Endothelial cell of hepatic sinusoid (primary cell): ENCODE measurements around the gene CUL4A.
"Not testable (repeated sequence)": the region's sequence is repeated elsewhere in the genome, so short reads cannot be mapped to it uniquely, and the experiment has no call there.

Experiments
- in situ Hi-C: cut with HindIII; loops from 2 replicates; pipeline ENCODE4 v1.10.0; 2017; ENCODE audit warnings: low sequenced_read_pairs

CUL4A gene

DNA sequence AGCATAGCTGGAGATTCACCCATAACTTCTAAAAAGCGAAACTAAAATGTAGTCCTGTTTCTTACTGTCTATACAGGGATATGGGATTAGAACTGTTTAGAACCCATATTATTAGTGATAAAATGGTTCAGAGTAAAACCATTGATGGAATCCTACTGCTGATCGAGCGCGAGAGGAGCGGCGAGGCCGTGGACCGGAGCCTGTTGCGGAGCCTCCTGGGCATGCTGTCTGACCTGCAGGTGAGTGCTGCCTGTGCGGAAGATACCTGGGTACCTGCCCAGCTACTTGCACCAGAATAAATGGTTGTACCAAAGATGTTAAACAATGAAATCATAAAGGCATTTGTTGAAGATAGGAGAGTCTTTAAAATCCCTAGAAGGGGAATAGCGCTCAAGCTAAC lies 23.7 kb downstream of the CUL4A start:
- in situ Hi-C loops = no loop called here

GRCh38 chr13:113238536-113238935 lies 29.1 kb downstream of the CUL4A start:
- in situ Hi-C loops = no loop called here

DNA sequence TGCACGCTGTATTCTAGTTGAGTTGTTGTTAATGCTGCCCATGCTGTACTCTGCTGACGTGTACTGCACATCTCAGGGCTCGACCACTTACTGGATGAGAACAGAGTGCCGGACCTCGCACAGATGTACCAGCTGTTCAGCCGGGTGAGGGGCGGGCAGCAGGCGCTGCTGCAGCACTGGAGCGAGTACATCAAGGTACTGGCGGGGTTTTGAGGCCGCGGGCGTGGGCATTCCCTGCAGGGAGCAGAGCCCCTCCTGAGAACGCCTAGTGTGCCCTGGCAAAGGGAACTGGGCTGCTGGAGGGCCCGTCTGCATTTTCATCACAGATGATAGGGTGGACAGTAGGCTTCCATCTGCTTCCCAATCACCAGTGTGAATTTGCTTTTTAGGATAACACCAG lies 29.9 kb downstream of the CUL4A start:
- in situ Hi-C loops = no loop called here

GRCh38 chr13:113239986-113240385 lies 30.6 kb downstream of the CUL4A start:
- in situ Hi-C loops = no loop called here

DNA sequence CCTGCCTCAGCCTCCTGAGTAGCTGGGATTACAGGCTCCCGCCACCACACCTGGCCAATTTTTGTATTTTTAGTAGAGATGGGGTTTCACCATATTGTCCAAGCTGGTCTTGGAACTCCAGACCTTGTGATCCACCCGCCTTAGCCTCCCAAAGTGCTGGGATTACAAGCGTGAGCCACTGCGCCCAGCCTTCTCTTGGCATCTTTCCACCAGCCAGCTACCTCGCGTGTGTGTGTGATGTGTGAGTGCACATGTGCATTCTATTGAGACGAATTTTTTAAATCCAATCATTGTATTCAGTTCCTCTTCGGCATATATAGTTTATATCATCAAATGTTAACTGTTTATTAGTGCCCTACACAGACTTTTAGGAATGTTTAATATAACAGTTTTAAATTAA lies 32.2 kb downstream of the CUL4A start:
- in situ Hi-C loops = not testable (repeated sequence)

- in situ Hi-C loops = no loop called here
Observed at GRCh38 chr13:113243847-113244246, 34.4 kb downstream of the CUL4A start.

GRCh38 chr13:113245849-113246796 lies 36.7 kb downstream of the CUL4A start:
- in situ Hi-C loops = no loop called here

- in situ Hi-C loops = no loop called here
Observed at GRCh38 chr13:113252516-113253095, 43.2 kb downstream of the CUL4A start.

DNA sequence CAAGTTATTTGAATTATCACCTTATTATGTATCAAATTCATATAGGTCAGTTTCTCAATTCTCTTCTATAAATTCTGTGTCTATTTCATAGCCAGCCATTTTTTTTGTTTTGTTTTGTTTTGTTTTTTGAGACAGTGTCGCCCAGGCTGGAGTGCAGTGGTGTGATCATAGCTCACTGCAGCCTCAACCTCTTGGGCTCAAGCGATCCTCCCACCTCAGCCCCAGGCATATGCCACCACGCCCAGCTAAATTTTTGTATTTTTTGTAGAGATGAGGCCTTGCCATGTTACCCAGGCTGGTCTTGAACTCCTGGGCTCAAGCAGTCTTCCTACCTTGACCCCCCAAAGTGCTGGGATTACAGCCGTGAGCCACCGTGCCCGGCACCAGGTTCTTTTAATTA lies 48.5 kb downstream of the CUL4A start:
- in situ Hi-C loops = not testable (repeated sequence)

DNA sequence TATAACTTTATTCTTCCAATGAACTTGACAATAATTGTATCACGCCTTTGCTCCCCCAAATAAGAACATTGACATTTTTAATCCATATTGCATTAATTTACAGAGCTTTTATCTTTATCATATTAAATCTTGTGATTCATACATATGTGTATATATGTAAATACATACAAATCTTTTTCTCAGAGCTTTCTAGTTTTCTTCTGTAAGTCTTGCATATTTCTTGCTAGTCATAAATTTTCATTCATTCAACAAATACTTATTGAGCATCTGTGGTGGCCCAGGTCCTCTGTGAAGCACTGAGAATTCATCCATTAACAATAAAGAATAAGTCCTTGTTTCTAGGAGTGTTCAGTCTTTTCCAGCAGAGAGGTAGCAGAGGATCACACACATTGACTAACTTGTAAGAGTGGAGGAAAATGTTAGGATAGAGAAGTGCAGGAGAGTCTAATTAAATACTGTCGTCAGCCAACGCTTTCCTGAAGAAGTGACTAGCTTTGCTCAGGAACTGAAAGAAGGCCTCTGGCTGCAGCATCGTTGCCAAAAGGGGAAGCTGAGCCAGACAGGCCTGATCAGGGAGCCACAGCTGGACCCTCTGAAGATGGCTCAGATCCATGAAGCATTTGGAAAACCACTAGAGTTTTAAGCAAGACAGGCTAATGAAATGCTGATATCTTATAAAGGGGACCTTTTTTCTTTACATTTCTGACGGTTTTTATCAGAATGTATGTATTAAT lies 49.1 kb downstream of the CUL4A start:
- in situ Hi-C loops = no loop called here

DNA sequence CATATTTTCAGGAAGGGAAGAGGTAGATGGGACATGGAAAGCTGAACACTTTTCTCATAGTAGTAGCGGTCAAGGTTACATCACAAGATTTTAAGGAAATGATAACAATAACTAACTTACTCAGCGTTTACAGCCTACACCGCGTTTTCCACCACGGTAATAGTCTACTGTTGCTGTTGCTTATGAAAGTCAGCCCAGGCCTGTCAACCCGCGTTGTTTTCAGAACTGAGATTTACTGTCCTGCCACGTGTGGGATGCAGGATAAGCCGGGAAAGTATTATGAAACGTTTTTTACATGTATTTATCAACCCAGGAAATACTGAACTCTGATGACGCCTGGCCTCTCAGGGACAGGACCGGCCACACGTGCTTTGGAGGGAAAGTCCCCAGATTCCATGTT lies 51.6 kb downstream of the CUL4A start:
- in situ Hi-C loops = no loop called here

- in situ Hi-C loops = not testable (repeated sequence)
Observed at GRCh38 chr13:113263016-113263415, 53.6 kb downstream of the CUL4A start.

DNA sequence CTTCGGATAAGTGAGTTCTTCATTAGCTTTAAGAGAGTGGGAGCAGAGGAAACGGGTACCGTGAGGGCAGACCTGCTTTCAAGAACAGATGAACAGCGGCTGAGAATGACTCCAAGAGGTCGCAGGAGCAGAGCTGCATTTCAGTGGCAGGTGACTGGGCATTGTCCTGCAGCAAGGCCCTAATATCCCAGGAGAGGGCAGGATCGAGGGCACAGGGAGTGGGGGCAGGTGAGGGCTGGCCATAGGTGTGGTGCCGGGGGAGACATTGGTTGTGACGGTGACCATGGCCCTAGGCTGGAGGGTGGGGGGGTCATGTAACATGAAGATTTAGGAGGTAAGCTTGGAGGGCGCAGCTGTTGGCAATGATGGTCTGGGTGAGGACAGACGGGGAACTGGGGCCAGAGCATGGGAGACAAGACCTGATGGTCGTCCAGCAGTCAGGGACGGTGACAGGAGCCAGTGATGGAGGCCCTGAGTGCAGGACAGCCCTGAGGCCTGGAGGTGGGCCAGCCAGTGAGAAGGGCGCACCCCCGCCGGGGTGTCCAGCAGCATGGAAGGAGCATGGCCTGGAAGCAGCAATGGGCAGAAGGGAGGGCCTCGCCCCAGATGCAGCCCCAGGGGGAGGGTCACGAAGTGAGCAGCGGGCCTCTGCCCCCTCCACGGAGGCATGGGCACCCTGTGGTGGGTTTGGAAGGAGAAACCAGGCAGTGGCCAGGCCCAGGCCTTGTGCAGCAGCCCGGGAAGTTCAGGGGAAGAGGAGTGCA lies 58.4 kb downstream of the CUL4A start:
- in situ Hi-C loops = no loop called here

GRCh38 chr13:113272031-113272430 lies 62.6 kb downstream of the CUL4A start:
- in situ Hi-C loops = no loop called here

GRCh38 chr13:113272701-113273181 lies 63.3 kb downstream of the CUL4A start:
- in situ Hi-C loops = no loop called here

- in situ Hi-C loops = no loop called here
Observed at GRCh38 chr13:113273321-113273720, 63.9 kb downstream of the CUL4A start.

GRCh38 chr13:113273851-113274590 lies 64.6 kb downstream of the CUL4A start:
- in situ Hi-C loops = no loop called here

DNA sequence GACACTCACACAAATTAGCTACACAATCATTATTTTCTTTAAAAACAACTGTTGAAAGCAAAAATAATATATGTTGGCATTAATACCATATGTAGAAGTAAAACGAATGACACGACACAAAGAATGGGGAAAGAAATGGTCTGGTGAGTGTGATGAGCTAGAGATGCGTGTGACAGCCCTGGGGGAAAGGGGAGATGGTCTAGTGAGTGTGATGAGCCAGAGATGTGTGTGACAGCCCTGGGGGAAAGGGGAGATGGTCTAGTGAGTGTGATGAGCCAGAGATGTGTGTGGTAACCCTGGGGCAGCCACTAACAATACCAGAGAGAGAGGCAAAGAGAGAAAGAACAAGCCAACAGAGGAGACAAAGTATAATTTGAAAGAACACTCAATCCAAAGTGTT lies 65.3 kb downstream of the CUL4A start:
- in situ Hi-C loops = no loop called here

DNA sequence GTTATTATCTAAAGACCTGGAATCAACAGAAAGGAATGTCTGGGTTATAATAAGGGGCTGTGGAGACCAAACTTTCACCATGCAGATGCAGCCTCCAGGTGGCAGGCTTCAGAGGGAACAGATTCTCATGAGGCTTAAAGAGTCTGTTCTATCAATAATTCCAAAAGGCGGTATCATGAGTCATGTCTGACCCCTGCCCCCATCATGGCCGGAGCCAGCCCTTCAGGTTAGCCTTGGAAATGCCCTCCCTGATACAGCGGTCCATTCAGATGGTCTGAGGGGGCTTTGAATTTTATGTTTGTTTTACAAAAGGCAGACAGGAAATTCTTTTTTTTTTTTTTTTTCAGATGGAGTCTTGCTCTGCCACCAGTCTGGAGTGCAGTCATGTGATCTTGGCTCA lies 66.0 kb downstream of the CUL4A start:
- in situ Hi-C loops = no loop called here

- in situ Hi-C loops = no loop called here
Observed at GRCh38 chr13:113280126-113280525, 70.7 kb downstream of the CUL4A start.
